GM04504 (cell line): Measurements from ENCODE around the gene TMEM143.

ENCODE experiments used
- DNase-seq: peaks from one replicate; pipeline ENCODE4 v3.0.0-alpha.2; 2012; ENCODE audit warnings: low read depth

Gene TMEM143

DNA sequence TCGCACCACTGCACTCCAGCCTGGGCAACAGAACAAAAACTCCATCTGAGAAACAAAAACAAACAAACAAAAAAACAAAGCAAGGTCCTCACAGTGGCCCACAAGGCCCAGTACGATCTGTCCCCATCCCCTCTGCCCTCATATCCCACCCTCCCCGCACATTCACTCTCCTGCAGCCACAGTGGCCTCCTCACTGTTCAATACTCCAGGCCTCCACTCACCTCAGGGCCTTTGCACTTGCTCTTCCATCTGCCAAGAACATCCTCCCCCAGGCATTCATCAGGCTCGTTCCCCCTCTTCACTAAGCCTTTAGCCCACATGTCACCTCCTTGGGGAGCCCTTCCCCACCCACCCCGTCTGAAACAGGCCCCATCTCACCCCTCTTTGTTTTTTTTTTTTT, 4.6 kb downstream of the TMEM143 start:
- DNase-seq: no peak

DNA sequence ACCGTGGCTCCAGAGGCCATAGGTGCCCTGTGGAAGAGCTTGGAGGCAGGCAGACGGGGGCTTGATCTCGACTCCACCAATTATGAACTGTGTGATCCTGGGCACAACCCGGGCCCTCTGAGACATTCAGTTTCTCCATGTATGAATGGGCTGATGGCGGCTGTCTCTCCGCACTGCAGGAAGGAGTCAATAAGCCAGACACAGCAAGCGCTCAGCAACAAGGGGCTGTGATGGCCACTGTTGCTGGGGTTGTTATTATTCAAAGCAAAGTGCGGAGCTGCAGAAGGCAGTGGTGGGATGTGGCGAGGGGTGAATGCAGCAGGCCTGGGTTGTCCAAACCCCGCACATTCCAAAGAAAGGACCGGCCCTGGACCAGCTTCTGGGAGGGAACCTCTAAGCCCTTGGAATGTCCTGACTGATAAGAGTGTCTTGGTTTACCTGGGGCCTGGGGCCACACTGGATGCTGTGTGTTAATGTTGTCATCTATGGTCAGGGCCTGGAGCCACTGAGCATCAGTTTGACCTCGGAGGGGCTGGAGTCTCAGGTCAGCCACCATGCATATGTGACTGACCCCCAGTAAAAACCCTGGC, 8.3 kb downstream of the TMEM143 start:
- DNase-seq: no peak

DNA sequence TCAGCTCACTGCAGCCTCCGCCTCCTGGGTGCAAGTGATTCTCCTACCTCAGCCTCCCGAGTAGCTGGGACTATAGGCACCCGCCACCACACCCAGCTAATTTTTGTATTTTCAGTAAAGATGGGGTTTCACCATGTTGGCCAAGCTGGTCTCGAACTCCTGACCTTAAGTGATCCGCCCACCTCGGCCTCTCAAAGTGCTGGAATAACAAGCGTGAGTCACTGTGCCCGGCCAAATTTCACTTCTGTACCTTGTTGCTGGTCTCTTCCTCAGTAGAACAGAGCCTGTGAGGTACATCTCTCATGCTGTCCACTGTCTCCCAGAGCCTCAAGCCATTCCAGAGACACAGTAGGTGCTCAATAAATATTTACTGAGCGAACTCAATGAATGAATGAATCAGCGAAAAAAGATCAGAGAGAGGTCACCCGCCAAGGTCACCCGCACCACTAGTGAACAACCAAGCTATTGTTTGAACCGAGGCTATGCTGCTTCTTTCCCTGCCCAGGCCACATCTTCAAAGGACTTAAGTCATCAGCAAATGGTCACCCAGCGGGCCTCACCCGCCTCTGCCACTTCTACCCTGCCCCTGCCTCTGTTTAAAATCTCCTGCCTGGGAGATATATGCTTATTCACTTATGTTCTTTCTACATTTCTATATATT, 9.3 kb downstream of the TMEM143 start:
- no peak for DNase-seq

DNA sequence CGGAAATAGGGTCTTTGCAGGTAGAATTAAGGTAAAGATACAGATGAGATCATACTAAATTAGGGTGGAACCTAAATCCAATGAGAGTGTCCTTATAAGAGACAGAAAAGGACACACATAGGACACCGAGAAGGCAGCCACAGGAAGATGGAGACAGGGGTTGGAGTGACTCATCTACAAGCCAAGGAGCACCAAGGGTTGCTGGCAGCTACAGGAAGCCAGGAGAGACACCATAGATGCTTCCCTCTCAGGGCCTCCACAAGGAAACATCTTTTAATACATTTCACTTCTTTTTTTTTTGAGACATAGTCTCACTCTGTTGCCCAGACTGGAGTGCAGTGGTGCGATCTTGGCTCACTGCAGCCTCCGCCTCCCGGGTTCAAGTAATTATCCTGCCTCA, 10.1 kb downstream of the TMEM143 start:
- no peak for DNase-seq

DNA sequence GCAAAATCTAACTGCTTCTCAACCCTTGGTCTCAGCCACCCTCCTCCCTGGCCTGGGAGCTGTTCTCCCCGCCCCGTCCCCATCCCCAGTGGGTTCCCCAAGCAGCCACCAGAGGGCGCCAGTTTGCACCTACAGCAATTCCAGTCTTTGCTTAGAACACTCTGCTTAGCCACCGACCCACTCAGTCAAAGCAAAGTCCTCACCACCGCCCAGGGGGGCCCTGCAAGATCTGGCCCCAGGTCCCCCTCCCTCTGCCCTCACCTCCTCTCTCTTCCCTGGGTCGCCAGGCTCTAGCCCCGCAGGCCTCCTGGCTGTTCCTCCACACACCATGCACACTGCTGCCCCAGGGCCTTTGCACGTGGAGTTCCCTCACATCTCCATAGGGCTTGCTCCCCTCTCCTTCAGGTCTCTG, 12.4 kb downstream of the TMEM143 start:
- no peak for DNase-seq

DNA sequence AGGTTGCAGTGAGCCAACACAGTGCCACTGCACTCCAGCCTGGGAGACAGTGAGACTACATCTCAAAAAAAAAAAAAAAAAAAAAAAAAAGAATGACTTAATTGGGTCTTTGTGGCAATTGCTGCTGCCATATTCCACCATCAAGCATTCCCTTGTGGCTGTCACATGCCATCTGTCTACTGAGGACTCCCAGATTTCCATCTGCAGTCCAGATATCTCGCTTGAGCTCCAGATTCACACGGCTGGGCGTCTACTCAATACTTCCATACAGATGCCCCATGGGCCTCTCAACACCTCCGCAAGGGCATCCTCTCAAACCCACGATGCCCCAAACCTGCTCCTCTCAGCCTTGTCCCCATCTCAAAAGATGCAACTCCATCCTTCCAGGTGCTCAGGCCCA, 12.9 kb downstream of the TMEM143 start:
- DNase-seq: no peak

DNA sequence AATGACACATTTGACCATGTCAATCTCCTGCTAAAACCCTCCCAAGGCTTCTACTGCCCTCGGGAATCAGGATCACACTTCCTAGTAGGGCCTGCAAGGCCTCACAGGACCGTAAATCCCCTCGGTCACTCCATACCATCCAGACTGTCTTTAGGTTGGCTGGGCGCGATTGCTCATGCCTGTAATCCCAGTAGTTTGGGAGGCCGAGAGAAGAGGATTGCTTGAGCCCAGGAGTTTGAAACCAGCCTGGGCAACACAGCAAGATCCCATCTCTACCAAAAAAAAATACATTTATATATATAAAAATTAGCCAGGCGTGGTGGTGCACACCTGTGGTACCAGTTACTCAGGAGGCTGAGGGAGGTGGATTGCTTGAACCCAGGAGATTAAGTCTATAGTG, 15.0 kb downstream of the TMEM143 start:
- DNase-seq: no peak

DNA sequence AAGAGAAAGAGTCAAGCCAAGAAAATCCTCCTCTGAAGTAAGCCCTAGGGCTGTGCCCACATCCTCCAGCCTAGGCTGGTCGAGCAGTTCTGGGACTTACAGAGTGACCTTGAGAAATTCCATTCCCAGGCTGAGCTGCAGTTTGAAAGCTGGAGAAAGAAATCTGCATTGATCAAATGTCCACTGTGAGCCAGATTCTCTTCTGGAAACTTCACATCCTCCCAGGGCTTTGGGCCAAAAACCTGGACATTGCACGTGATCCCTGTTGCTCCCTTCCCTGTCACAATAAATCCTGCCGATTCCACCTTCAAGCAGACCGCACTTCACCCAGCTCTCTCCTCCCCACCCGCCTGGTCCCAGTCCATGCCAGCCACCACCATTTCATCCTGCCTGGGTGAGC, 15.7 kb downstream of the TMEM143 start:
- DNase-seq: no peak

DNA sequence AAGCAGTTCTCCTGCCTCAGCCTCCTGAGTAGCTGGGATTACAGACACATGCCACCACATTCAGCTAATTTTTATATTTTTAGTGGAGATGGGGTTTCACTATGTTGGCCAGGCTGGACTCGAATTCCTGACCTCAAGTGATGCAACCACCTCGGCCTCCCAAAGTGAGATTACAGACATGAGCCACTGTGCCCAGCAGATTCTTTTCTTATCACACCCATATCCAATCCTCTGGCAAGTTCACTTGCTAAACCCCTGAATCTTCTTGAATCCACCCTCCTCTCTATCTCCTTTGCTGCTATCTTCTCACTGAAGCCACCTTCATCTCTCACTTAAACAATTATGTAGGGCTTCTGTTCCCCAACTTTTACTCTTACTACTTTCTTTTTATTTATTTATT, 17.5 kb downstream of the TMEM143 start:
- no peak for DNase-seq

DNA sequence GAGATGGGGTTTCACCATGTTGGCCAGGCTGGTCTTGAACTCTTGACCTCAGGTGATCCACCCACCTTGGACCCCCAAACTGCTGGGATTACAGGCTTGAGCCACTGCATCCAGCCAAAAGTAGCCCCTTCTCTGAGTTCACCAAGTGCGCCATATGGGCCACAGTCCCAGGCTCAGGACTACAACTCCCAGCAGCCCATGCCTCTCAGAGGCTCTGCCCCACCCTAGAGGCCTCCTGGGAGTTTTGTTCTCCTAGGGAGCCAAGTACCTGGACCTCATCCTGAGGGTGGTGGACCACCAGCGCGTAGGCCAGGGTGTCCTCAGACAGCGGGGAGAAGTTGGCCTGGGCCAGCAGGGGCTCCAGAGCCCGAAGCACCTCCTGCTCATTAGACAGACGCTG, 18.8 kb downstream of the TMEM143 start:
- DNase-seq: no peak

DNA sequence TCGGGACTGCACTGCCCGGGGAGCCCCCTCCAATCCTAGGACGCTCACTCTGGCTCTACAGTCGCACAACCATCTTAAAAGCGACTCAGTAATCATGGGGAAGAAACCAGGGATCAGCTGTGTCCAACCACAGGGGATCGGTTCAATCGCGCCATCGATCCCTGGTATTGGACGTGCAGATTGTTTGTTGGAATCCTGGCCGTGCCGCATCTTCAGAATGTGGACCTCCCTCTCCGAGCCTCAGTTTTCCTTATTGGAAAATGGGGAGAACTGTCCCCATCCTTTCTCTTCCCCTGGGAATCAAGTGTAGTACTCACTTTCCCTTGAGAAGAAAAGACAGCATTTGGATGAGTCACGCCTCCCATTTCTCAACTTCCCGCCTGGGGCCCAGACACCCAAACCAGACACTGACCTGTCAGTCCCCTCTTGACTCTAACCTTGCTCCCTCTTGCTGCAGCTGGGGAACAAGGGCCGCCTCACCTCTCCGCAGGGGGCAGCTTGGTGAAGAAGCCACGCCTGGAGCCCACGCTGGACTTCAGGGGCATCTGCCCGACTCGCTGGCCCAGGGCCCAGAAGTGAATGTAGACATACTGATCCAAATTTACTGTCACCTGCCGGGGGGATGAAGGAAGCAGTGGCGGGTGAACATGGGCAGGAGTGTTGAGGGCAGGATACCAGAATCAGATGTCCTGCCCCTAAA, 20.7 kb downstream of the TMEM143 start:
- no peak for DNase-seq

DNA sequence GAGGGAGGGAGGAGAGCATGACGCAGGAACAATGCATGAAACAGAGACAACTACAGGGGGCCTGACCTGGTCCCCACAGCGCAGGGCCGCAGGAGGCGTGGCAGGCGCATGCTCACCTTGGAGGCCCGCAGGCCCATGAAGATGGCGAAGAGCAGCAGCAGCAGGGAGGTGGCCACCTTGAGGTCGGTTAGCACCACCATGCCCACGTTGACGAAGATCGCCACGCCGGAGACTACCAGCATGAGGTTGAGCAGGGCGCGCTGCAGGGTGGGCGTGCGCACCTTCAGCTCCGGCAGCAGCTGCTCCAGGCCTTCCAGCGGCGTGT, 21.4 kb downstream of the TMEM143 start:
- DNase-seq: no peak

DNA sequence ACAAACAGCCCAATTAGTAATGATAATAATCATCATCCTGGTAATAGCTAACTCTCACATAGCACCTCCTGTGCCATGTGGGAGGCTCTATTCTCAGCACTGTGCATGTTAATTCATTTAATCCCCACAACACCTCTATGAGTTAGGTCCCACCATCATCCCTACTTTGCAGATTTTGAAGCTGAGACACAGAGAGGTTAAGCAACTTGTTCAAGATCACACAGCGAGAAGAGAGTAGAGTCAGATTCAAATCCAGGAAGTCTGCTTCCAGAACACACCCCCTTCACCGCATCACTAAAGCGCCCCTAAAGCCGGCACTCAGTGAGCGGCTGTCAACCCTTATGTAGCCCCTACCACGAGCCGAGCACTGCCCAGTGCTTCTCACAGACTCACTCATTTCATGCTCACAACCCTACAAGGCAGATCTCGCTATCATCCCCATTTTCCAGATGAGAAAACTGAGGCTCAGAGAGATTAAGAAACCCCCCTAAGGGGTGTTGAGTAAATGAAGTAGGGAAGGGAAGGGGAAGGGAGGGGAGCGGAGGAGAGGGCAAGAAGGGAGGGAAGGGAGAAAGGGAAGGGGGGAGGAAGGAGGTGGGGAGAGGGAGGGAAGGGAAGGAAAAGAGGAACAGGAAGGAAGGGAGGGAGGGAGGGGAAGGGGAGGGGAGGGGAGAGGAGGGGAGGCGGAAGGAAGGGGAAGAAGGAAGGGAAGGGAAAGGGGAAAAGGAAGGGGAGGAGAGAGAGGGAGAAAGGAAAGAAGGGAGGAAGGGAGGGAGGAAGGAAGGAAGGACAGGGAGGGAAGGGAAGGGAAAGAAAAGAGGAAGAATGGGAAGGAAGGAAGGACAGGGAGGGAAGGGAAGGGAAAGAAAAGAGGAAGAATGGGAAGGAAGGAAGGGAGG, 22.0 kb downstream of the TMEM143 start:
- no peak for DNase-seq

DNA sequence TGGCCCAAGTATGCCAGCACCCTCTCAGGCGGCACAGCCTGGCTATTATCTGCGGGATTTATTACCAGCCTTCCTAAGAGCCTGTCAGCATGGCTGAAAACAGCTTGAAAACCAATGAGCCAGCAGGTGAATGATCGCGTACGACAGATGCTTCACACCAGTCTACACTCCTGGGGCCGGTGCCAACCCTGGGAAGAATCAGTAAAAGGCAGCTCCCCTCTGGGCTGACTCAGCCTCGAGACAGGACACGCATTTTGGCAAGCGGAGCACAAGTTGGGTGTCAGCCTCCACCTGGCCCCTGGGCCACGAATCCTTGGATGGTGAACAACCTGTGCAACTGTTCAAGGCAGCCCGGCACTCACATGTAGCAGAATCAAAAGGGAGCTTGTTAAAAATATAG, 22.7 kb downstream of the TMEM143 start:
- no peak for DNase-seq

DNA sequence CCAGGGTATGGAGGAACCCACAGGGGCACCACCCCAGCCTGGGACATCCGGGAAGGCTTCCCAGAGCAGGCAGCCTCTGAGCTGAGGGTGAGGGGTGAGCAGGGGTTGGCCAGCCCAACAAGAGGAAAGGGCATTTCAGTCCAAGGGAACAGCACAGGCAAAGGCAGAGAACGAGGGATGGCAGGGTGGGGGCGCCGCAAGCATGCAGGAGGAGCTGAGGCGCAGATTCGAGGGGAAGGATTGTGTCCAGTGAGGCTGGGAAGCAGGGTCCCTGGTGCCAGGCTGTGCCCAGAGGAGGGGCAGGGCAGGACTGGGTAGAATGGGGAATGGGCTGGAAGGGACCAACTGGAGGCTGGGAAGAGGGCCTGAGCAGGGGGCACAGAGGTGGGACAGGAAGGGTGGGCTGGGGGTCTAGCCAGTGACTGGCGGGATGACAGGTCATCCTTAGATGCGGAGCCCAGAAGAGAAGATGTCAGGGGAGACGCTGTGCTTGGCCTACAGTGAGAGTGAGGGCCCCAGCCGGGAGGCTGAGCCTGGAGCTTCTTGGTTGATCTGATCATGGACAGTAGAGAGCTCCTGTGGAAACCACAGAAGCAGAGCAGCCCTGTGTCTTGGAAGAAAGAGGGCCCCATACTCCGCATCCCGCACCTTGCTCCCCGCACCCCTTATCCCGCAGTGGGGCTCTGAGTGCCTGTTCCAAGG, 24.8 kb downstream of the TMEM143 start:
- DNase-seq: no peak

DNA sequence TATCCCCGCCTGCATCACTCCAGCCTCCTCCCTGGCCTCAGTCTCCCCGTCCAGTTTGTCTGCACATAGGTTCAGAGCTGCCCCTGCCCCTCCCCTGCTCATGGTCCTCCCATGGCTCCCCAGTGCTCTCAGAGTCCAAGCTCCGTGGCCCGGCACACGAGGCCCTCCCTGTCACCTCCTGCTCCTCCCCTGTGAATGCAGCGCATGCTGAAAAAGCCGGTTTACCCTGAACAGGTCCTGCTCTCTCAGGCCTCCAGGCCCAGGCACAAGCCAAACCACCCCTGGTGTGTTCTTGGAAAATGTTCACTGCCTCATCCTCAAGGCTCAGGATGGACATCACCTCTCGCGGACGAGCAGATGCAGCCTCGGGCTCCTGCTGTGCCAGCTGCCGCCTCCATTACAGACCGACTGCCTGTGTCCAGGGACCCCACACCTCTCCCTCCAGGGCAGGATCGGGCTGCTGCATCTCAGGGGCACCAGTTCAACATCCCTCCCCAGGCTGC, 25.4 kb downstream of the TMEM143 start:
- DNase-seq: no peak

DNA sequence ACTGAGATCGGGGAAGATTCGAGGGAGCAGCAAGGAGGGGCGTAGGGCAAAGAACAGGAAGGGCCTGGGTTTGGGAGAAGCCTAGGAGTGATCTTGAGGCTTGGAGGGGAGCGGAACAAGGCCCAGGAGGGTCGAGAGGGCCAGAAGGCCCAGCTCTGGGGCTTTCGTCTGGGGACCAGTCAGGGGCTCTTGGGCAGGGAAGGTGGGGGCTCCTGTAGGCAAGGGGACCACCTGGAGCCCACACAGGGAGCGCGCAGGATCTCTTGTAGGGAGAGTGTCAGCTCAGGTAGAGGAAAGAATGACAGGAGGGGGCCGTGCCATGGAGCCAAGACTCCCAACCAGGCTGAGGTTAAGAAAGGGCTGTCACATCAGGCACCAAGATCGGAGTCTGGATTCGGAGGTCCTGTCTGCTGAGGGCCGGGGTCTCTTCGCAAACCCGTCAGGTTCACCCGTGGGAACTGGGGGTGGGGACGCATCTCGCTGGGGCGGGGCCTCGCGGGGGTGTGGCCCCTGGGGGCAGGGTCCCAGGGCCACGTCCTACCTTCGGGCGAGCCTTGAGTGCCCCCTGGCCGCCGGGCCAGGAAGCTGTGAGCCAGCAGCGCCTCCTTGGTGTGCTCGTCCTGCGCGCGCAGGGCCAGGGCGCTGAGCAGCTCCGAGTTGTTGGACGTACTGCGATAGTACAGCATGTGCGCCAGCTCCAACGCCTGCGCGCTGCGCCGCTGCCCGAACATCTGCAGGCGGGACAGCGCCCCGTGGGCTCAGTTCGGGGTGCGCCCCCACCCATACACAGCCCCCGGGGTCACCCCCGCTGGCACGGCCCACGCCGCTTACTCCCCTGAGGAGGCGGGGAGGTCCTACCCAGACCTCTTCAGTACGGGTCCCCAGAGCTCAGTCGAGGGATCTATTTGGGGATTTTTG, 30.0 kb downstream of the TMEM143 start:
- peak; percentile 83 for DNase-seq

DNA sequence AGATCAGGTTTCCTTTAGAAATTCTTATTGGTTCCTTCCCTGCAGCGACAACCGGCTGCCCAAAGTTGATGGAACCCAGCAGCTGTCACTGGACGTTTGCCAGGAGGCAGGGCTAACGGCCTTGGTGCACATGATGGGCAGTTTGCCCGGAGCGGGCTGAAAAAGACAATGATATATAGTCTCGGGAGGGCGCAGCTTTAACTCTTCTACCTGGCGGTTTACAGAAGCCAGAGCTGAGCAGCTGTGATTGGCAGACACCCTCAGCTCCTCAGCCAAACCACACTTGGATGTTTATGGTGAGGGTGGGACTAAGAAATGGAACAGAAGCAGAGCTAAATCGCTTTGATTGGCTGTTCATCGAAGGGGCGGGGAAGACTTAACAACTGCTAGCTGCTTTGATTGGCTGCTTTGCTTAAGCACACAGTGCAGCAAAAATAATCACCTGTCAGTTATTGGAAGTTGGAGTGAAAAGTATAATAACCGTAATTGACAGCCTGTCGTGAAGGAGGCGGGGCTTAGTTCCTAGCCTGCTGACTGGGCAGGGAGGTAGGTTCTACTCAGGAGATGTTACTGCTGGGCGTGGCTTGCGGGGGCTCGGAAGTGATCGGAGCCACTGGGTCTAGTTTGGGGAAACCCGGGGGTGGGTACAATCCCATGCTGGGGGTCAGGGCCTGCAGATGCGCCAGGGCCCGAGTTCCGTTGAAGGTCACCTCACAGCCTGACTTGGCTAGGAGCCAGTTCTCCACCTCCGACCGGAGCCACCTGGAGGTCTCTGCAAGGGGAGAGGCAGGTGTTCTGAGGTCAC, 30.9 kb downstream of the TMEM143 start:
- peak; percentile 93 for DNase-seq

DNA sequence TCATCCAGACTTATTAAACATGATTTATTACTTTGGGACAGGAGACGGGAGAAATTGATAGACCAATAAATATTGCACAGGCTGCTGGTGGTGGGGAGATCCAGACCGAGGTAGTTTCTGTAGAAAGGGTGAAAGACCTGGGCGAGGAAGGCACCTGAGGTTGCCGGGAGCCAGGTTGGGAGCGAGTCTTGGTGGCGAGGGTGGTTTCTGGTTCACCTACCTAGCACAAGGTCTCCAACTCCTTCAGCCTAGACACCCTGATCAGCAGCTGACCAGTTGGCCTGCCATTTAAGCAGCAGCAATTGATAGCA, 31.4 kb downstream of the TMEM143 start:
- no peak for DNase-seq

DNA sequence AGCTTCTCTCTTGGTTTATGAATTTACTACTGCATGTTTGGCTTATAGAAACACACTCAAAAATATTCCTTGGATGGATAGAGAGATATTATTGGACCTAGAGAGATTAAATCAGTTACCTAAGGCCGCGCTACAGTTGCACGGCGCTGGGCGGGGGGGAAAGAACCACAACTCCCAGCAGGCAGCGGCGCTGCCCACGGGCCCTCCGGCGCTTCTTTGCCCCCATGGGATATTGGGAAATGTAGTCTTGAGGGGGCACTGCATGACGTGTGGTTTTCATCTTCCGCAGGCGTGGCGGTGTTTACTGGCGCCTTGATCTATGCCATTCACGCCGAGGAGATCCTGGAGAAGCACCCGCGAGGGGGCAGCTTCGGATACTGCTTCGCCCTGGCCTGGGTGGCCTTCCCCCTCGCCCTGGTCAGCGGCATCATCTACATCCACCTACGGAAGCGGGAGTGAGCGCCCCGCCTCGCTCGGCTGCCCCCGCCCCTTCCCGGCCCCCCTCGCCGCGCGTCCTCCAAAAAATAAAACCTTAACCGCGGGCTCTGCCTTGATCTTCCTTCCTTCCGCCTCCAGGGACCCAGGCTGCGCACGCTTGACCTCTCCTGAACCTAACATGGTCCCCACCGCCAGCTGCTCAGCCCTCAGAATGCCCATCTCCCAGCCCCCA, 33.6 kb downstream of the TMEM143 start:
- DNase-seq: no peak
